Choroid plexus epithelial cell (primary cell): Measurements from ENCODE around the gene ZNF606.
"Not testable (repeated sequence)": the region's sequence is repeated elsewhere in the genome, so short reads cannot be mapped to it uniquely, and the experiment has no call there.

Source experiments
- DNase-seq: peaks from one replicate; pipeline ENCODE4 v3.0.0-alpha.2; 2010; ENCODE audit warnings: low read depth
- H3K4me3 ChIP-seq: 2 replicates; pipeline ENCODE4 v1.5.1; 2011; ENCODE audit warnings: low read depth, mild to moderate bottlenecking, control low read depth, low read length, moderate library complexity
- TF ChIP-seq, protein P1 (sequence below): conservative IDR thresholded peaks from 2 replicates; pipeline ENCODE4 v1.5.1; 2011; ENCODE audit warnings: low read depth, mild to moderate bottlenecking, control low read depth, inconsistent platforms, low read length, moderate library complexity

ZNF606 gene

DNA sequence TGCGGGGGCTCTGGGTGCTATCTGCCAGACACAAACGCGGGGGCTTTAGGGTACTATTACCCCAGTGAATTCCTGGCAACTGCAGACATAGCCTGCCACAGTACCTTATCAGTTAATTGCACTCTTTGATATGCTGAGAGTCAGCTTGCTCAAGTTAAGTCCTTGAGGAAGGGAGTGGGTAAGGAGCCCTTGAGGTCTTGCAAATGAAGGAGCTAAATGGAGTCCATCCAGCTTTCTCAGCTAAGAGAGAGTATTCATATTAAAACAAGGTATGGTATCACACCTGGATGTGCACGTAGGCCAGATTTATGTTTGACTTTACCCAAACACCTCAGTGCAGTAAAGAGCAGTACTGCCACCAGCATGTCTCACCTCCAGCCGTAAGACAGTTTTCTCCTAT, 11.5 kb upstream of the ZNF606 start:
- H3K4me3 ChIP-seq: no peak overlapping the region
- TF ChIP-seq, protein P1, sequence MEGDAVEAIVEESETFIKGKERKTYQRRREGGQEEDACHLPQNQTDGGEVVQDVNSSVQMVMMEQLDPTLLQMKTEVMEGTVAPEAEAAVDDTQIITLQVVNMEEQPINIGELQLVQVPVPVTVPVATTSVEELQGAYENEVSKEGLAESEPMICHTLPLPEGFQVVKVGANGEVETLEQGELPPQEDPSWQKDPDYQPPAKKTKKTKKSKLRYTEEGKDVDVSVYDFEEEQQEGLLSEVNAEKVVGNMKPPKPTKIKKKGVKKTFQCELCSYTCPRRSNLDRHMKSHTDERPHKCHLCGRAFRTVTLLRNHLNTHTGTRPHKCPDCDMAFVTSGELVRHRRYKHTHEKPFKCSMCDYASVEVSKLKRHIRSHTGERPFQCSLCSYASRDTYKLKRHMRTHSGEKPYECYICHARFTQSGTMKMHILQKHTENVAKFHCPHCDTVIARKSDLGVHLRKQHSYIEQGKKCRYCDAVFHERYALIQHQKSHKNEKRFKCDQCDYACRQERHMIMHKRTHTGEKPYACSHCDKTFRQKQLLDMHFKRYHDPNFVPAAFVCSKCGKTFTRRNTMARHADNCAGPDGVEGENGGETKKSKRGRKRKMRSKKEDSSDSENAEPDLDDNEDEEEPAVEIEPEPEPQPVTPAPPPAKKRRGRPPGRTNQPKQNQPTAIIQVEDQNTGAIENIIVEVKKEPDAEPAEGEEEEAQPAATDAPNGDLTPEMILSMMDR: no peak
- DNase-seq: no peak

DNA sequence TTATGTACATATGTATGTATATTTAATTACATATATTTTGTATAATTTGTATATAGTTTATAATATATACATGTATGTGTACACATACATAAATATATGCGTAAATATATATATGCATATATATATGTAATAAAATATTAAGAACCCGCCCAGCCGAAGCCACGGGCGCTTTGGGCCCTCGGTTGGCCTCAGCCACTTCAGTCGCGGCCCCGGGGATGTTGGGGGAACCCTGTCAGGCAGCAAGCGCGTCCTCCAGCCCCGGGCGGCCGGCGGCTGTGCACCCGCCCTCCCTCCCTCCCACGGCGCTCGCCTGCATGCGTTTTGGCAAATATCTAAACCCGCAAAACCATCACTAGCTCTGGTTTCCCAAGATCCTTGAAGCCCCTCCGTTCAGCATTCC, 7.9 kb upstream of the ZNF606 start:
- DNase-seq: no peak
- TF ChIP-seq, protein P1: no peak
- H3K4me3 ChIP-seq: no peak overlapping the region

DNA sequence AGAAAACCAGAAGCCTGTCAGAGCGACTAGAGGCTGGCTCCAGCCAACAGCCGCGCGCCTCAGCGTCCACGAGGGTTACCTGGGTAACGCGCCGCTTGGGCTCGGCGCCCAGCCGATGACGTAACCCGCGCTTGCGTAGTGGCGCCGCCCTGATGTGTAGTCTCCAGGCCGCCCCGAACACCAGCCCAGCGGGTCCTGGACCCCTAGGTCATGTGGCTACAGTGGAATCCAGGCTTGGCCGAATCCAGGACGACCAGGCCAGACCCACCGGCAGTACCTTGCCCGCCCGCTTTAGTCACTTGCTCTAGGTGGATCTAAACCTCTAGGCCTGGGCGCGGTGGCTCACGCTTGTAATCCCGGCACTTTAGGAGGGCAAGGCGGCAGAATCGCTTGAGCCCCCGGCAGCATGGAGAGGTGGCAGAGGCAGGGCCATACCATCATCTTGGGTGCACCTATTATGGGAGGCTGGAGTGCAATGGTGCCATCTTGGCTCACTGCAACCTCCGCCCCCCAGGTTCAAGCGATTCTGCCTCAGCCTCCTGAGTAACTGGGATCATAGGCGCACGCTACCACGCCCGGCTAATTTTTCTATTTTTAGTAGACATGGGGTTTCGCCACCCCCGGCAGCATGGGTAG, 7.2 kb upstream of the ZNF606 start:
- peak; percentile 92 for DNase-seq
- peak overlapping the region; percentile 59 for H3K4me3 ChIP-seq
- TF ChIP-seq, protein P1: no peak

DNA sequence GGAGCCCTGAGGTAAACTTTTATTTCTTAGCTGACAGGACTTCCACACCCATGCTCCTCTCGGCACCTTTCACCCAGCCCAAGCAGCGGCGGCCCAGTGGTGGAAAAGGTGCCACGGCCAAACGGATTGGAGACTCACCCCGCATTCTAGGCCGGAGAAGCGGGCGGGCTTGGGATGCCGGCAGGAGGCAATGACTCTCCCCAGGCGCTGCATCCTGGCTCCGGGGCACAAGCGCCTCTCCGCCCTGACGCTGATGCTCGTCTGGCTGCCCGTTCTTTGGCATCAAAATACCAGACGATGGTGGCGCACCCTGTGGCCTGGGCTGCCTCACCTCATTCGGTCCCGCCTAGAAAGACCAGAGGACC, 6.7 kb upstream of the ZNF606 start:
- TF ChIP-seq, protein P1: no peak
- DNase-seq: no peak
- peak overlapping the region; percentile 59 for H3K4me3 ChIP-seq

DNA sequence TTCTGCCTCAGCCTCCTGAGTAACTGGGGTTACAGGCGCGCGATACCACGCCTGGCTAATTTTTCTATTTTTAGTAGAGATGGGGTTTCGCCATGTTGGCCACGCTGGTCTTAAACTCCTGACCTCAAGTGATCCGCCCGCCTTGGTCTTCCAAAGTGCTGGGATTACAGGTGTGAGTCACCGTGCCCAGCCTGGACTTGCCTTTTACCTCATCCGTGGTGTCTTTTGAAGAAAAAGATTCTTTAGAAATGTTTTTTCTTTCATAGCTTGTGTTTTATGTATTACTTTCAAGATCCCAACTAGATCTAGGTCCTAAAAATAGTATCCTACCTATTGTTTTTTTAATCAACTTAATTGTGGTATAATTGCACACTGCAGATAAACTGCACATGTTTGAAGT, 6.3 kb upstream of the ZNF606 start:
- not testable (repeated sequence) for H3K4me3 ChIP-seq, DNase-seq

DNA sequence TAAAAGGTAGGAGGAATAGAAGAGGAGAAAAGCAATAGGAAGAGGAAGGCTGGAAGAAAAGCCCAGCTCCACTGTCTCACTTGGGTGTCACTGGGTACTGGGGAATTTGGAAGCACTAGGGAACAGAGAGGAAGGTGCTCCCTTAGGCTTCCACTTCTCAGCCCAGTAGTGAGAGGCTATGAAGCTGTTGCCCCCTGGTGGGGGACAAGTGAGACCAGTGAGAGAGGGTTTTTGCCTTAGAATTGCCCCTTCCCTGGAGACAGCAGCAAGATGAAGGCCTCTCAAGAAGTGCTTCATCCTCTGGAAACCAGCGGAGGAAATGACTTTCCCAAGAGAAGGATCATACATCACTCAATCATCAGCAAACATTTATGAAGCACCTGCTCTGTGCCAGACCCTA, 4.7 kb upstream of the ZNF606 start:
- TF ChIP-seq, protein P1: peak; percentile 37
- no peak overlapping the region for H3K4me3 ChIP-seq
- peak; percentile 11 for DNase-seq

DNA sequence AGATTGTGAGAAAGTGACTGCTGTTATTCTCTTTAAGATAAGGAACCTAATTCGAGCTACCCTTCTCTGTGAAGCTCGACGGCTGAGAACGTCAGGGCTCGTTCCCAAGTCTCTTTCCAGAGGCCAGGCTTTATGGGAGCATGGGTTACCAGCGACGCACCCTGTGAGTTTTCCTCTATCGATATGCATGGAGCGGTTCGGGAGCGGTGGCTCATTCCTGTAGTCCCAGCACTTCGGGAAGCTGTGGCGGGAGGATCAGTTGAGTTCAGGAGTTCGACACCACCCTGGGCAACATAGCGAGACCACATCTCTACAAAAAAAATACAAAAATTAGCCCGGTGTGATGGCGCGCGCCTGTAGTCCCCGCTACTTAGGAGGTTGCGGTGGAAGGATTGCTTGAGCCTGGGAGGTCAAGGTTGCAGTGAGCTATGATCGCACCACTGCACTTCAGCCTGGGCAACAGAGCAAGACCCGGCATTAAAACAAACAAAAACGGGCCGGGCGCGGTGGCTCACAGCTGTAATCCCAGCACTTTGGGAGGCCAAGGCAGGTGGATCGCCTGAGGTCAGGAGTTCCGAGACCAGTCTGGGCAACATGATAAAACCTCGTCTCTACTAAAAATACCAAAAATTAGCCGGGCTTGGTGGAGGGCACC, 681 bp upstream of the ZNF606 start:
- peak overlapping the region; percentile 97 for H3K4me3 ChIP-seq
- DNase-seq: peak; percentile 35
- TF ChIP-seq, protein P1: no peak
